HG03039 (cell line): Measurements from ENCODE around the gene CWH43.
"Not testable (repeated sequence)": the region's sequence is repeated elsewhere in the genome, so short reads cannot be mapped to it uniquely, and the experiment has no call there.

Experiments
- ATAC-seq: cut with Tn5 transposase; IDR thresholded peaks from one replicate; pipeline ENCODE4 v1.9.1; 2021; ENCODE audit warnings: mild to moderate bottlenecking, moderate library complexity; ENCODE audit not compliant: unreplicated experiment

Gene CWH43

GRCh38 chr4:48974979-48975640 lies 11.0 kb upstream of the CWH43 start:
- no peak for ATAC-seq

- no peak for ATAC-seq
Observed at GRCh38 chr4:48976041-48976440, 10.0 kb upstream of the CWH43 start.

GRCh38 chr4:48979914-48980579 lies 6.0 kb upstream of the CWH43 start:
- ATAC-seq = no peak

GRCh38 chr4:48984005-48984404 lies 2.1 kb upstream of the CWH43 start:
- ATAC-seq = not testable (repeated sequence)

- no peak for ATAC-seq
Observed at GRCh38 chr4:48985602-48985975, 486 bp upstream of the CWH43 start.

GRCh38 chr4:48986654-48987164 lies 634 bp downstream of the CWH43 start:
- ATAC-seq = no peak

GRCh38 chr4:48989461-48990203 lies 3.6 kb downstream of the CWH43 start:
- no peak for ATAC-seq

GRCh38 chr4:48991357-48991756 lies 5.3 kb downstream of the CWH43 start:
- no peak for ATAC-seq

- no peak for ATAC-seq
Observed at GRCh38 chr4:48997962-48998361, 11.9 kb downstream of the CWH43 start.

GRCh38 chr4:48998440-48998839 lies 12.4 kb downstream of the CWH43 start:
- no peak for ATAC-seq

GRCh38 chr4:49000806-49001205 lies 14.7 kb downstream of the CWH43 start:
- no peak for ATAC-seq

- no peak for ATAC-seq
Observed at GRCh38 chr4:49002931-49003330, 16.9 kb downstream of the CWH43 start.

GRCh38 chr4:49018718-49019295 lies 32.7 kb downstream of the CWH43 start:
- no peak for ATAC-seq

- ATAC-seq = no peak
Observed at GRCh38 chr4:49032440-49033161, 46.5 kb downstream of the CWH43 start.

- ATAC-seq = no peak
Observed at GRCh38 chr4:49036528-49036927, 50.5 kb downstream of the CWH43 start.

GRCh38 chr4:49044270-49044669 lies 58.2 kb downstream of the CWH43 start:
- ATAC-seq = no peak

GRCh38 chr4:49058306-49058705 lies 72.2 kb downstream of the CWH43 start:
- no peak for ATAC-seq

GRCh38 chr4:49063670-49064069 lies 77.6 kb downstream of the CWH43 start:
- ATAC-seq = no peak

- not testable (repeated sequence) for ATAC-seq
Observed at GRCh38 chr4:49072196-49072595, 86.1 kb downstream of the CWH43 start.

- not testable (repeated sequence) for ATAC-seq
Observed at GRCh38 chr4:49091883-49092282, 105.8 kb downstream of the CWH43 start.
